Prostate gland (tissue), 2 donors: ENCODE results near the gene ARHGAP25.

Source experiments
- POLR2A ChIP-seq: fragments of 450-650 bp; IDR thresholded peaks from one replicate; pipeline ENCODE4 v1.6.1; 2016; ENCODE audit warnings: antibody characterized with exemption, mild to moderate bottlenecking
- POLR2AphosphoS5 ChIP-seq: sonication (generic); formaldehyde crosslinking; IDR thresholded peaks from one replicate; pipeline ENCODE4 v1.6.1; 2017; ENCODE audit warnings: antibody characterized with exemption
- TF ChIP-seq, protein P1 (sequence below), 4 experiments: fragments of 200-600 bp in 2 of 4; fragments of 450-650 bp in 2 of 4; sonication (generic) in 2 of 4; IDR thresholded peaks; 1 replicate in 3 of 4; 2 replicates in 1 of 4; pipeline ENCODE4 v1.5.1; 2016 to 2019; ENCODE audit warnings: antibody characterized with exemption in 4 of 4, mild to moderate bottlenecking in 2 of 4, moderate library complexity in 2 of 4

DNA sequence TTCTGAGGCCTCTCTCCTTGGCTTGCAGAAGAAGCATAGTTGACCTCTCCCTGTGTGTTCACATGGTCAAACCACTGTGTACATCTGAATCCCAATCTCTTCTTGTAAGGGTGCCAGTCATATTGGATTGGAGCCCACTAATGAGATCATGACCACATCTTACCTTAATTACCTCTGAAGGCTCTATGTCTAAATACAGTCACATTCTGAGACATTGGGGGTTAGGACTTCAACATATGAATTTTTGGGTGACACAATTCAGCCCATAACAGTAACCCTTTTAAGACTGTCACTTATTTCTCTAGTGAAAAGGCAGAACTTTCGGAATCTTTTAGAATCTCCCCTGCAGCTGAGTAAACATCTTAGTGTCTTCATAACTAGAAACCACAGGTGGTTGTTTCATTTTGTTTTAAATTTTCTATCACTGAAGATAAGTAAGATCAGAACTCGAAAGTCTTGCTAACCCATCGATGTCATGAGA, 103.3 kb downstream of the ARHGAP25 start:
- TF ChIP-seq, protein P1, sequence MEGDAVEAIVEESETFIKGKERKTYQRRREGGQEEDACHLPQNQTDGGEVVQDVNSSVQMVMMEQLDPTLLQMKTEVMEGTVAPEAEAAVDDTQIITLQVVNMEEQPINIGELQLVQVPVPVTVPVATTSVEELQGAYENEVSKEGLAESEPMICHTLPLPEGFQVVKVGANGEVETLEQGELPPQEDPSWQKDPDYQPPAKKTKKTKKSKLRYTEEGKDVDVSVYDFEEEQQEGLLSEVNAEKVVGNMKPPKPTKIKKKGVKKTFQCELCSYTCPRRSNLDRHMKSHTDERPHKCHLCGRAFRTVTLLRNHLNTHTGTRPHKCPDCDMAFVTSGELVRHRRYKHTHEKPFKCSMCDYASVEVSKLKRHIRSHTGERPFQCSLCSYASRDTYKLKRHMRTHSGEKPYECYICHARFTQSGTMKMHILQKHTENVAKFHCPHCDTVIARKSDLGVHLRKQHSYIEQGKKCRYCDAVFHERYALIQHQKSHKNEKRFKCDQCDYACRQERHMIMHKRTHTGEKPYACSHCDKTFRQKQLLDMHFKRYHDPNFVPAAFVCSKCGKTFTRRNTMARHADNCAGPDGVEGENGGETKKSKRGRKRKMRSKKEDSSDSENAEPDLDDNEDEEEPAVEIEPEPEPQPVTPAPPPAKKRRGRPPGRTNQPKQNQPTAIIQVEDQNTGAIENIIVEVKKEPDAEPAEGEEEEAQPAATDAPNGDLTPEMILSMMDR (IDR thresholded peaks at IDR 0.05) = no peak
- no peak for TF ChIP-seq POLR2AphosphoS5
- no peak for TF ChIP-seq POLR2A
